OCI-LY1 (cell line): ENCODE results near the gene GRID2.
"Not testable (repeated sequence)": the region's sequence is repeated elsewhere in the genome, so short reads cannot be mapped to it uniquely, and the experiment has no call there.

Experiments
- H2AFZ ChIP-seq: fragments of 200-600 bp; sonication (generic), shearing (Covaris generic); 2 replicates; pipeline ENCODE4 v1.6.0; 2014; ENCODE audit warnings: antibody characterized with exemption, mild to moderate bottlenecking, low read length
- H3F3A ChIP-seq: fragments of 200-600 bp; sonication (generic), shearing (Covaris generic); 2 replicates; pipeline ENCODE4 v1.6.0; 2014; ENCODE audit warnings: mild to moderate bottlenecking, antibody characterized with exemption, low read length, moderate library complexity; ENCODE audit not compliant: insufficient read depth
- H3K27ac ChIP-seq: fragments of 200-600 bp; sonication (generic); 2 replicates; pipeline ENCODE4 v1.5.1; 2014; ENCODE audit warnings: low read length, mixed run types, mild to moderate bottlenecking, low read depth; ENCODE audit not compliant: poor library complexity, severe bottlenecking
- H3K27me3 ChIP-seq: fragments of 200-600 bp; sonication (generic); 2 replicates; pipeline ENCODE4 v1.6.0; 2014; ENCODE audit warnings: antibody characterized with exemption, mild to moderate bottlenecking, low read length, moderate library complexity; ENCODE audit not compliant: insufficient read depth
- H3K36me3 ChIP-seq: fragments of 200-600 bp; sonication (generic); 2 replicates; pipeline ENCODE4 v1.6.1; 2014; ENCODE audit warnings: mild to moderate bottlenecking, antibody characterized with exemption, low read length, moderate library complexity, mixed read lengths; ENCODE audit not compliant: insufficient read depth
- H3K4me1 ChIP-seq: fragments of 200-600 bp; sonication (generic); 2 replicates; pipeline ENCODE4 v1.5.1; 2014; ENCODE audit warnings: mild to moderate bottlenecking, low read length, moderate library complexity; ENCODE audit not compliant: insufficient read depth, severe bottlenecking
- H3K4me2 ChIP-seq: fragments of 200-600 bp; sonication (generic), shearing (Covaris generic); 2 replicates; pipeline ENCODE4 v1.6.1; 2014; ENCODE audit warnings: low read length
- H3K4me3 ChIP-seq: fragments of 200-600 bp; sonication (generic); 2 replicates; pipeline ENCODE4 v1.5.1; 2014; ENCODE audit warnings: low read length, low read depth, mild to moderate bottlenecking, mixed read lengths; ENCODE audit not compliant: poor library complexity, severe bottlenecking
- H3K79me2 ChIP-seq: fragments of 200-600 bp; shearing (Covaris generic); 2 replicates; pipeline ENCODE4 v1.6.1; 2016; ENCODE audit warnings: mixed run types, low read length, mixed read lengths; ENCODE audit not compliant: insufficient read depth
- H3K9ac ChIP-seq: fragments of 200-600 bp; sonication (generic), shearing (Covaris generic); 2 replicates; pipeline ENCODE4 v1.6.1; 2014; ENCODE audit warnings: mild to moderate bottlenecking, low read length, mixed read lengths
- H3K9me2 ChIP-seq: fragments of 200-600 bp; sonication (generic), shearing (Covaris generic); 2 replicates; pipeline ENCODE4 v1.6.1; 2014; ENCODE audit warnings: low read depth, mild to moderate bottlenecking, low read length, mixed read lengths
- H3K9me3 ChIP-seq: fragments of 200-600 bp; shearing (Covaris generic); 2 replicates; pipeline ENCODE4 v1.6.1; 2014; ENCODE audit warnings: low read length, mixed read lengths
- H4K20me1 ChIP-seq: fragments of 200-600 bp; sonication (generic), shearing (Covaris generic); 2 replicates; pipeline ENCODE4 v1.6.0; 2016; ENCODE audit warnings: mild to moderate bottlenecking, low read length; ENCODE audit not compliant: insufficient read depth
- CTCF ChIP-seq: fragments of 200-600 bp; sonication (generic), shearing (Covaris generic); IDR thresholded peaks from 2 replicates; pipeline ENCODE4 v1.5.1; 2017; ENCODE audit warnings: mild to moderate bottlenecking, antibody characterized with exemption, low read length, moderate library complexity, mixed read lengths
- EZH2 ChIP-seq: fragments of 200-600 bp; sonication (generic), shearing (Covaris generic); IDR thresholded peaks from 2 replicates; pipeline ENCODE4 v1.8.0; 2017; ENCODE audit warnings: borderline replicate concordance, mixed run types, mild to moderate bottlenecking, antibody characterized with exemption, low read length, moderate library complexity, mixed read lengths

GRID2 gene

GRCh38 chr4:93359586-93359985 is 1055.8 kb downstream of the GRID2 start:
- no peak for TF ChIP-seq CTCF
- no peak for TF ChIP-seq EZH2

GRCh38 chr4:93366169-93366755 is 1062.5 kb downstream of the GRID2 start:
- not testable (repeated sequence) for H4K20me1 ChIP-seq, H3K9ac ChIP-seq, H3K9me2 ChIP-seq, H3K9me3 ChIP-seq, H3K27me3 ChIP-seq, H3K4me1 ChIP-seq, H3K79me2 ChIP-seq, H3K4me3 ChIP-seq, H3K4me2 ChIP-seq, H3K36me3 ChIP-seq, H3K27ac ChIP-seq, H3F3A ChIP-seq, H2AFZ ChIP-seq

More at GRCh38 chr4:93359586-93359985, 1055.8 kb downstream of the GRID2 start:
- Histone ChIP-seq H3K4me3 (no peak overlapping the region), H3K27ac (no peak overlapping the region), H2AFZ (no peak overlapping the region), H3K9me3 (no peaks in the 10 kb centered on the region), H4K20me1 (no peaks in the 10 kb centered on the region), H3K4me1 (no peaks in the 10 kb centered on the region), H3K79me2 (no peaks in the 10 kb centered on the region), H3K9me2 (no peaks in the 10 kb centered on the region), H3K36me3 (no peaks in the 10 kb centered on the region), H3K9ac (no peak overlapping the region), H3F3A (no peaks in the 10 kb centered on the region), H3K27me3 (no peaks in the 10 kb centered on the region), H3K4me2 (no peak overlapping the region)

- no peak overlapping the region for H3K27ac ChIP-seq
- H3K9ac ChIP-seq, result no peak overlapping the region
- H3K4me3 ChIP-seq, result no peak overlapping the region
- no peak overlapping the region for H2AFZ ChIP-seq
- H3K9me3 ChIP-seq, result no peaks in the 10 kb centered on the region
- H3K4me2 ChIP-seq, result no peak overlapping the region
- H3K79me2 ChIP-seq, result no peaks in the 10 kb centered on the region
- no peaks in the 10 kb centered on the region for H3K4me1 ChIP-seq
- no peaks in the 10 kb centered on the region for H4K20me1 ChIP-seq
- no peaks in the 10 kb centered on the region for H3K27me3 ChIP-seq
- no peaks in the 10 kb centered on the region for H3K36me3 ChIP-seq
- no peaks in the 10 kb centered on the region for H3K9me2 ChIP-seq
- TF ChIP-seq EZH2, result no peak
- TF ChIP-seq CTCF, result peak; percentile 15; the same call in 1 of the 2 replicates
- no peaks in the 10 kb centered on the region for H3F3A ChIP-seq
Observed at GRCh38 chr4:93368968-93369367, 1065.2 kb downstream of the GRID2 start.

GRCh38 chr4:93370256-93370655 is 1066.5 kb downstream of the GRID2 start:
- Histone ChIP-seq H3K27me3 (no peaks in the 10 kb centered on the region), H3K4me2 (no peak overlapping the region), H3K27ac (no peak overlapping the region), H2AFZ (no peak overlapping the region), H3K36me3 (no peaks in the 10 kb centered on the region), H3K9me2 (no peaks in the 10 kb centered on the region), H3K4me1 (no peaks in the 10 kb centered on the region), H4K20me1 (no peaks in the 10 kb centered on the region), H3K9ac (no peak overlapping the region), H3K79me2 (no peaks in the 10 kb centered on the region), H3K9me3 (no peaks in the 10 kb centered on the region), H3K4me3 (no peak overlapping the region), H3F3A (no peaks in the 10 kb centered on the region)
- no peak for TF ChIP-seq EZH2
- TF ChIP-seq CTCF, result no peak
